ENCODE measurements around the gene NKRF. TPM values are rescaled to one million over a fixed set of nuclear protein-coding genes. Genes with fewer than 3 reads are reported as not detected.

NKRF gene
- total RNA-seq, 6 donors from 2014 or later: 3.9 to 10.5 (median 7.0) TPM

DNA sequence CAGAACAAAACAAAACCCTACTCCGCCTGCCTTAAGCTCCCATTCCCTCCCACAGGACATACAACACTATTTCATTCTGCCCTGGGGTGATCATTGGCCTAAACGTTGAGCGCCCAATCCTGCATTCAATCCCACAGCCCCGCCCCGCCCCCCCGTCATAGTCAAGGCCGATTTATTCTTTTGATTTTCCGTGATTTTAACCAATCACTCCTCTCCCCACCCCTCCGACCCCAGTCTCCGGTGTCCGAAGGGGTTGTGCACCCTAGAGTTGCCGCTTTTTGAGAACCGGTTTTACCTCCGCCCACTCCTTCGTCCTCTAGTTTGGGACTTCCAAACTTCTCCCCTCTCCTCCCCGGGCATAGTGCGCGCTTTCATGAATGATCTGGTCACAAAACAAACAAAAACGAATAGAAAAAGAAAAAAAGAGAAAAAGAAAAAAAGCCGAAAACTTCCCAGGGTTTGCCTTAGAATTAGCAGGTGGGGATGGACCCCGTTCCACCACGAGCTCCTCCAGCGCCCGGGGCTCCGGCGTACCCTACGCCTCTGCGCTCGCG, 32.3 kb downstream of the NKRF start:
- H3K36me3 ChIP-seq: no peaks in the 10 kb centered on the region
- peak overlapping the region; percentile 91 to 97 (median 94) for H3K27ac ChIP-seq
- ATAC-seq (ENCODE audit: low FRiP score in 2 of 2) (peak; percentile 49 to 65), DNase-seq (peak in 1 of 2 donors; percentile 30)
- peak overlapping the region; percentile 19 to 75 (median 64) for H3K4me3 ChIP-seq
- no peaks in the 10 kb centered on the region for H3K9me3 ChIP-seq
- WGBS, 2 donors: 0 to 38% methylated on average over 23 to 30 of the region's 30 CpGs
- TF ChIP-seq POLR2AphosphoS5 (IDR thresholded peaks at IDR 0.05) (no peak), POLR2A (IDR thresholded peaks at IDR 0.05) (no peak)
- no peaks in the 10 kb centered on the region for H3K27me3 ChIP-seq
- peaks cover 5 to 14% (median 7%) of the 10 kb centered on the region in 4 donors for H3K4me1 ChIP-seq

DNA sequence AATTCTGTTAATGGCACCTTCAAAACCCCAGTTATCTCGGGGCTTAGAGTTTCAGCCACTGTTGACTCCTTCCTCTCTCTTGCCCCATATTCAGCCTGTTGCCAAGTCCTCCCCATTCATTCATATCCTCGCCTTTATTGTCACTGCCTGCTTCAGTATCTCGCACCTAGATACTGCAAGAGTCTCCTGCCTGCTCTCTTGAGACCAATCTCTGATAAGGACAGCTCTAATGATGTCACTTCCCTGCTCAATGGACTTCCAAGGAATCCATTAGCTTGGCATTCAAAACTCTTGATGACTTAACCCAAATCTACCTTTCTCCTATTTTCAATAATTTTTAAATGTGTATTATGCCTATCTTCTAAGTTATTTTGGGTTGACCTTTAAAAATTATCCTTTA, 33.0 kb downstream of the NKRF start:
- peak overlapping the region in 3 of 4 donors; percentile 93 to 97 (median 95) for H3K27ac ChIP-seq
- H3K4me1 ChIP-seq: peaks cover 5 to 14% (median 7%) of the 10 kb centered on the region in 4 donors
- peak overlapping the region in 3 of 4 donors; percentile 57 to 75 (median 70) for H3K4me3 ChIP-seq
- no peak for ATAC-seq (ENCODE audit: low FRiP score in 2 of 2)
- WGBS, 2 donors: 38 to 62% methylated on average over 3 of the region's 3 CpGs
- no peaks in the 10 kb centered on the region for H3K27me3 ChIP-seq
- TF ChIP-seq POLR2AphosphoS5 (IDR thresholded peaks at IDR 0.05) (no peak), EP300 (IDR thresholded peaks at IDR 0.05) (no peak), POLR2A (IDR thresholded peaks at IDR 0.05) (no peak)
- TF ChIP-seq, protein P1, sequence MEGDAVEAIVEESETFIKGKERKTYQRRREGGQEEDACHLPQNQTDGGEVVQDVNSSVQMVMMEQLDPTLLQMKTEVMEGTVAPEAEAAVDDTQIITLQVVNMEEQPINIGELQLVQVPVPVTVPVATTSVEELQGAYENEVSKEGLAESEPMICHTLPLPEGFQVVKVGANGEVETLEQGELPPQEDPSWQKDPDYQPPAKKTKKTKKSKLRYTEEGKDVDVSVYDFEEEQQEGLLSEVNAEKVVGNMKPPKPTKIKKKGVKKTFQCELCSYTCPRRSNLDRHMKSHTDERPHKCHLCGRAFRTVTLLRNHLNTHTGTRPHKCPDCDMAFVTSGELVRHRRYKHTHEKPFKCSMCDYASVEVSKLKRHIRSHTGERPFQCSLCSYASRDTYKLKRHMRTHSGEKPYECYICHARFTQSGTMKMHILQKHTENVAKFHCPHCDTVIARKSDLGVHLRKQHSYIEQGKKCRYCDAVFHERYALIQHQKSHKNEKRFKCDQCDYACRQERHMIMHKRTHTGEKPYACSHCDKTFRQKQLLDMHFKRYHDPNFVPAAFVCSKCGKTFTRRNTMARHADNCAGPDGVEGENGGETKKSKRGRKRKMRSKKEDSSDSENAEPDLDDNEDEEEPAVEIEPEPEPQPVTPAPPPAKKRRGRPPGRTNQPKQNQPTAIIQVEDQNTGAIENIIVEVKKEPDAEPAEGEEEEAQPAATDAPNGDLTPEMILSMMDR (IDR thresholded peaks at IDR 0.05): no peak
- H3K9me3 ChIP-seq: no peaks in the 10 kb centered on the region
- DNase-seq: no peak
- no peaks in the 10 kb centered on the region for H3K36me3 ChIP-seq

DNA sequence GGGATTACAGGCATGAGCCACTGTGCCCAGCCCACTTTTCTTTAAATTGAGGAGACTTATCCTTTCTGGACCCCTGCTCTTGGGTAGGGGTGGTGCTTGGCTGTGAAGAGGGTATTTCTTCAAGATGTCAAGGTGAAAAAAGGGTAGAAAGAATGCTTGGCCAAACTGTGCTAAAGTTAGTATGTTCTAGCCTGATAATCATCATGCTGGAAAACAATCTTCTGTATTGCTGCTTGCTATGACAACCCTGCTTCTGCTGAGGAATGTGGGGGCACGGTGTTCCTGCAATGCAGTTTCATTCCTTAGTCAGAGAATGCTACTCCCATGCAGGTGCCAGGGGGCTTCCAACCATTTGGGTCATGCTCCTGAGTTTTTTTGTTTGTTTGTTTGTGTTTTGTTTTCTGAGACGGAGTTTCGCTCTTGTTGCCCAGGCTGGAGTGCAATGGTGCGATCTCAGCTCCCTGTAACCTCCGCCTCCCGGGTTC, 35.8 kb downstream of the NKRF start:
- H3K36me3 ChIP-seq: no peaks in the 10 kb centered on the region
- no peaks in the 10 kb centered on the region for H3K9me3 ChIP-seq
- DNase-seq: no peak
- H3K27ac ChIP-seq: no peak overlapping the region
- ATAC-seq (ENCODE audit: low FRiP score in 2 of 2): no peak
- H3K27me3 ChIP-seq: no peaks in the 10 kb centered on the region
- peaks cover 1 to 8% (median 2%) of the 10 kb centered on the region in 4 donors for H3K4me1 ChIP-seq
- H3K4me3 ChIP-seq: no peak overlapping the region
- WGBS, 2 donors: 93 to 95% methylated on average over 6 of the region's 6 CpGs
- TF ChIP-seq POLR2AphosphoS5 (IDR thresholded peaks at IDR 0.05) (no peak), POLR2A (IDR thresholded peaks at IDR 0.05) (no peak), EP300 (IDR thresholded peaks at IDR 0.05) (no peak)
- TF ChIP-seq, protein P1 (IDR thresholded peaks at IDR 0.05): no peak

DNA sequence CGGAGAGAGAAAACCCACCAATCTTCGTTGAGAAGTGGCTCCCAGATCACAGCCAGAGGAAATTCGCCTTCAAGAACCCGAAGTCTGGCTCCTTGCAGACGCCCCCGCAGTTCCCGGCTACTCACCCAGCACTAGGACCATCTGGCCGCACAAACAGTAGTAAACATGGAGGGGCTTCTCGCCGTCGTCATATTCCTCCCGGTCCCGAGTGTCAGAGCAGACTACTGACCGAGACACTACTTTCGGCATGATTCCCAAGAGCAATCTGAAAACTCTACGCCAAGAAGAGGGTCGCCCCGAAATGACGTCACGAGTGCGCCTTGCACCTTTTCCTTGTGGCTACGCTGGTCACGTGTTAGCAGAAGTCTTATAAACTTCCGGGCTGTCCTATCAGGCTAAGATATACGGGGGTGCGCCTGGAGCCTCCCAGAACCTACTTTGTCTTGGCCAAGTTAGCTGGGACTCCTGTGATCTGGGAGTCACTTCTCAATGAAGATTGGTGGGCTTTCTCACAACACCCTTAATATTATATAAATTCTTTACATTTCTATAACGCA, 41.0 kb downstream of the NKRF start, which contains the start of gene STEEP1:
STEEP1 (minus strand) TSS at position 303 of the 557 bp plus-strand sequence; CDS start at position 249, 54 bp downstream.
- H3K9me3 ChIP-seq: no peaks in the 10 kb centered on the region
- H3K36me3 ChIP-seq: no peaks in the 10 kb centered on the region
- peak within 1 kb of the TSS; percentile 67 to 81 (median 74) for H3K27ac ChIP-seq
- peak within 1 kb of the TSS; percentile 44 to 65 (median 55) for H3K4me3 ChIP-seq
- ATAC-seq (ENCODE audit: low FRiP score in 2 of 2) (peak; percentile 88 to 96), DNase-seq (peak in 1 of 2 donors; percentile 90)
- H3K27me3 ChIP-seq: no peaks in the 10 kb centered on the region
- TF ChIP-seq POLR2AphosphoS5 (IDR thresholded peaks at IDR 0.05): peak; percentile 75 to 92
- TF ChIP-seq POLR2A (IDR thresholded peaks at IDR 0.05): peak in 3 of 4 donors; percentile 13 to 47 (median 31)
- TF ChIP-seq, protein P1 (IDR thresholded peaks at IDR 0.05): no peak
- TF ChIP-seq EP300 (IDR thresholded peaks at IDR 0.05): peak in 1 of 4 donors; percentile 77
- WGBS, 2 donors: 0 to 34% methylated on average over 4 to 18 of the region's 27 CpGs
- peaks cover 0 to 6% (median 1%) of the 10 kb centered on the region in 4 donors for H3K4me1 ChIP-seq

DNA sequence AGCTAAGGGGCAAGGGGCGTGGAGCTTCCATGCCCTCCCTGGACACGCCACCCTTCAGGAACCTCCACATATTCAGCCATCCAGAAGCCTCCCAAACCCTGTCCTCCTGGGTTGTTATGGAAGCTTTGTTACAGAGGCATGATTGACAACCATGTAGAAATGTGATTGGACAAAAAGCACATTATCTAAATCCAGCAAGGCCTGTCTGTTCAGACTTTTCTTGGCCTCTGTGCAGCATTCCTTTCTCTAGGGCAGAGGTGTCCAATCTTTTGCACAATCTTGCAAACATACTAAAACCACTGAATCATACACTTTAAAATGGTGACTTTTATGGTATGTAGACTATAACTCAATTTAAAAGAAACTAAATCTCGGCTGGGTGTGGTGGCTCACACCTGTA, 53.7 kb downstream of the NKRF start:
- Histone ChIP-seq H3K36me3 (no peaks in the 10 kb centered on the region), H3K9me3 (no peaks in the 10 kb centered on the region), H3K27ac (no peak overlapping the region), H3K4me1 (no peaks in the 10 kb centered on the region), H3K4me3 (no peak overlapping the region), H3K27me3 (no peaks in the 10 kb centered on the region)
- no peak for ATAC-seq (ENCODE audit: low FRiP score in 2 of 2)
- WGBS, 2 donors: 82 to 93% methylated on average over 3 of the region's 3 CpGs
- DNase-seq: no peak
- TF ChIP-seq POLR2AphosphoS5 (IDR thresholded peaks at IDR 0.05) (no peak), POLR2A (IDR thresholded peaks at IDR 0.05) (no peak), EP300 (IDR thresholded peaks at IDR 0.05) (no peak)
- TF ChIP-seq, protein P1 (IDR thresholded peaks at IDR 0.05): no peak

All from upper lobe of left lung (tissue), 6 donors.